ENCODE results near the gene TNRC18. TPM values are rescaled to one million over a fixed set of nuclear protein-coding genes. Genes with fewer than 3 reads are reported as not detected.

Gene TNRC18
- polyA plus RNA-seq, 1 donor from 2014 or later = 23.6 TPM

- peaks cover 86% of the 10 kb centered on the region for H3K79me2 ChIP-seq (replicated peaks; ENCODE audit: insufficient read depth, low read length)
- no peaks in the 10 kb centered on the region for H3K27me3 ChIP-seq (ENCODE audit: insufficient read depth, low read depth, low read length)
- H3F3A ChIP-seq (ENCODE audit: insufficient read depth, low read length, poor library complexity, severe bottlenecking) = no peaks in the 10 kb centered on the region
- no peak overlapping the region for H3K4me2 ChIP-seq (ENCODE audit: low read length)
- no peak overlapping the region for H3K4me3 ChIP-seq (ENCODE audit: low read length)
- no peaks in the 10 kb centered on the region for H3K36me3 ChIP-seq (ENCODE audit: insufficient read depth, low read length)
- H3K9me2 ChIP-seq (ENCODE audit: insufficient read depth, low read length) = no peaks in the 10 kb centered on the region
- H3K27ac ChIP-seq (ENCODE audit: low read length) = no peak overlapping the region
- H3K9ac ChIP-seq (ENCODE audit: low read length) = no peak overlapping the region
- H3K9me3 ChIP-seq (ENCODE audit: low read length) = no peaks in the 10 kb centered on the region
- peaks cover 20% of the 10 kb centered on the region for H4K20me1 ChIP-seq (ENCODE audit: insufficient read depth)
- no peak overlapping the region for H2AFZ ChIP-seq (ENCODE audit: low read depth, low read length)
- TF ChIP-seq REST (IDR thresholded peaks at IDR 0.05; ENCODE audit: borderline replicate concordance) (no peak), CTCF (IDR thresholded peaks at IDR 0.05; ENCODE audit: poor library complexity, severe bottlenecking) (no peak), MXI1 (conservative IDR thresholded peaks at IDR 0.05; ENCODE audit: poor library complexity, severe bottlenecking) (no peak), EP300 (conservative IDR thresholded peaks at IDR 0.05; ENCODE audit: poor library complexity, severe bottlenecking) (no peak), TAF1 (IDR thresholded peaks at IDR 0.05; ENCODE audit: low read depth) (no peak), POLR2AphosphoS5 (IDR thresholded peaks at IDR 0.05) (no peak), EZH2 (IDR thresholded peaks at IDR 0.05; ENCODE audit: borderline replicate concordance, insufficient read depth, low read length, poor library complexity, severe bottlenecking) (no peak), RAD21 (conservative IDR thresholded peaks at IDR 0.05) (no peak), SMC3 (conservative IDR thresholded peaks at IDR 0.05; ENCODE audit: poor library complexity) (no peak)
Measured at GRCh38 chr7:5396542-5396941, 27.1 kb downstream of the TNRC18 start.

- Histone ChIP-seq H3K27ac (ENCODE audit: low read length) (no peak overlapping the region), H3K9me2 (ENCODE audit: insufficient read depth, low read length) (no peaks in the 10 kb centered on the region), H4K20me1 (ENCODE audit: insufficient read depth) (peaks cover 20% of the 10 kb centered on the region), H2AFZ (ENCODE audit: low read depth, low read length) (no peak overlapping the region), H3F3A (ENCODE audit: insufficient read depth, low read length, poor library complexity, severe bottlenecking) (no peaks in the 10 kb centered on the region), H3K79me2 (replicated peaks; ENCODE audit: insufficient read depth, low read length) (peaks cover 86% of the 10 kb centered on the region), H3K36me3 (ENCODE audit: insufficient read depth, low read length) (no peaks in the 10 kb centered on the region), H3K4me2 (ENCODE audit: low read length) (no peak overlapping the region), H3K9ac (ENCODE audit: low read length) (no peak overlapping the region), H3K9me3 (ENCODE audit: low read length) (no peaks in the 10 kb centered on the region), H3K27me3 (ENCODE audit: insufficient read depth, low read depth, low read length) (no peaks in the 10 kb centered on the region), H3K4me3 (ENCODE audit: low read length) (no peak overlapping the region)
- no peak for TF ChIP-seq EP300 (conservative IDR thresholded peaks at IDR 0.05; ENCODE audit: poor library complexity, severe bottlenecking)
- no peak for TF ChIP-seq TAF1 (IDR thresholded peaks at IDR 0.05; ENCODE audit: low read depth)
- TF ChIP-seq CTCF (IDR thresholded peaks at IDR 0.05; ENCODE audit: poor library complexity, severe bottlenecking) = no peak
- no peak for TF ChIP-seq POLR2AphosphoS5 (IDR thresholded peaks at IDR 0.05)
- no peak for TF ChIP-seq REST (IDR thresholded peaks at IDR 0.05; ENCODE audit: borderline replicate concordance)
- TF ChIP-seq RAD21 (conservative IDR thresholded peaks at IDR 0.05) = no peak
- no peak for TF ChIP-seq EZH2 (IDR thresholded peaks at IDR 0.05; ENCODE audit: borderline replicate concordance, insufficient read depth, low read length, poor library complexity, severe bottlenecking)
- TF ChIP-seq MXI1 (conservative IDR thresholded peaks at IDR 0.05; ENCODE audit: poor library complexity, severe bottlenecking) = no peak
- no peak for TF ChIP-seq SMC3 (conservative IDR thresholded peaks at IDR 0.05; ENCODE audit: poor library complexity)
Measured at GRCh38 chr7:5395246-5395645, 28.4 kb downstream of the TNRC18 start.
